Small intestine (tissue), 7 donors: ENCODE measurements around the gene SNX12. TPM values are rescaled to one million over a fixed set of nuclear protein-coding genes. Genes with fewer than 3 reads are reported as not detected.

Experiments
- DNase-seq, 2 donors: peaks; one replicate each; pipeline versions ENCODE4 v3.0.0 to v3.0.0-alpha.2; 2013
- FAIRE-seq: peaks from 2 replicates; lab custom pipeline; 2012; peaks lifted over from hg19 to GRCh38; lab: Jason Lieb, UNC
- H3K27ac ChIP-seq, 3 donors: one replicate each; pipeline ENCODE4 v1.5.1; 2013; ENCODE audit warnings: low read length in 2 of 3, mild to moderate bottlenecking in 2 of 3, control low read depth in 1 of 3, inconsistent platforms in 1 of 3, low read depth in 1 of 3, moderate library complexity in 1 of 3
- H3K27me3 ChIP-seq, 3 donors: one replicate each; pipeline ENCODE4 v1.6.1; 2013; ENCODE audit warnings: low read length in 3 of 3, inconsistent platforms in 1 of 3; ENCODE audit not compliant: control insufficient read depth in 3 of 3, insufficient read depth in 3 of 3
- H3K36me3 ChIP-seq, 3 donors: one replicate each; pipeline ENCODE4 v1.6.1; 2013; ENCODE audit warnings: low read length in 3 of 3, inconsistent platforms in 1 of 3, low read depth in 1 of 3, mild to moderate bottlenecking in 1 of 3, moderate library complexity in 1 of 3; ENCODE audit not compliant: control insufficient read depth in 3 of 3, insufficient read depth in 2 of 3
- H3K4me1 ChIP-seq, 3 donors: one replicate each; pipeline ENCODE4 v1.6.1; 2013; ENCODE audit warnings: low read length in 2 of 3, inconsistent platforms in 1 of 3, low read depth in 1 of 3, mild to moderate bottlenecking in 1 of 3, moderate library complexity in 1 of 3; ENCODE audit not compliant: control insufficient read depth in 3 of 3, insufficient read depth in 2 of 3
- H3K4me3 ChIP-seq, 3 donors: one replicate each; pipeline ENCODE4 v1.5.1; 2013; ENCODE audit warnings: low read length in 3 of 3, control low read depth in 1 of 3, inconsistent platforms in 1 of 3, low read depth in 1 of 3, mild to moderate bottlenecking in 1 of 3, moderate library complexity in 1 of 3
- H3K9me3 ChIP-seq, 2 donors: one replicate each; pipeline ENCODE4 v1.6.1; 2013; ENCODE audit warnings: low read depth in 1 of 2, low read length in 1 of 2; ENCODE audit not compliant: control insufficient read depth in 2 of 2, insufficient read depth in 1 of 2
- WGBS, 3 donors: extraction: QIAGEN DNeasy Blood & Tissue Kit; methylation state at CpG; one replicate each; pipeline ENCODE4 v1.1.7; 2013; 5-methylcytosine and 5-hydroxymethylcytosine counted together
- polyA plus RNA-seq, 4 donors: library from polyadenylated mRNA; stranded (reverse) in 3 of 4; unstranded in 1 of 4; fragments of 200-250 nt in 3 of 4; fragments of 120-200 nt in 1 of 4; gene quantifications; one replicate each; pipeline versions ENCODE4 v1.2.1 to v1.2.3, GENCODE V29; 2013
- donor health status: healthy with polysubstance abuse.
- donor health status: control.
- donor health status: control.
- donor health status: Bipolar disorder and iron deficiency.
- donor health status: healthy.

SNX12 gene
- polyA plus RNA-seq, 4 donors = 40.9 to 64.8 (median 55.5) TPM

- Histone ChIP-seq H3K4me1 (peaks cover 0 to 3% (median 0%) of the 10 kb centered on the region in 3 donors), H3K27me3 (no peaks in the 10 kb centered on the region), H3K4me3 (no peak overlapping the region), H3K9me3 (no peaks in the 10 kb centered on the region), H3K36me3 (no peaks in the 10 kb centered on the region), H3K27ac (no peak overlapping the region)
- no peak for DNase-seq
- 74 to 82% (median 78%) methylated on average over 4 of the region's 4 CpGs for WGBS, 3 donors
- FAIRE-seq = no peak
Measured at GRCh38 chrX:71082822-71083221, 14.7 kb upstream of the SNX12 start.

- Histone ChIP-seq H3K9me3 (no peaks in the 10 kb centered on the region), H3K27ac (no peak overlapping the region), H3K4me3 (no peak overlapping the region), H3K27me3 (no peaks in the 10 kb centered on the region), H3K36me3 (no peaks in the 10 kb centered on the region), H3K4me1 (peaks cover 0 to 3% (median 0%) of the 10 kb centered on the region in 3 donors)
- DNase-seq (no peak), FAIRE-seq (no peak)
- WGBS, 3 donors = 78 to 89% (median 81%) methylated on average over 5 of the region's 5 CpGs
Measured at GRCh38 chrX:71082124-71082647, 14.1 kb upstream of the SNX12 start.

- 22 to 42% (median 31%) methylated on average over 3 of the region's 3 CpGs for WGBS, 3 donors
- H3K9me3 ChIP-seq = no peaks in the 10 kb centered on the region
- no peak for FAIRE-seq
- no peak overlapping the region for H3K4me3 ChIP-seq
- DNase-seq = peak; percentile 25 to 59
- peaks cover 0 to 3% (median 0%) of the 10 kb centered on the region in 3 donors for H3K4me1 ChIP-seq
- no peaks in the 10 kb centered on the region for H3K36me3 ChIP-seq
- no peak overlapping the region for H3K27ac ChIP-seq
- no peaks in the 10 kb centered on the region for H3K27me3 ChIP-seq
Measured at GRCh38 chrX:71081330-71082123, 13.4 kb upstream of the SNX12 start.

GRCh38 chrX:71070531-71070930 lies 2.4 kb upstream of the SNX12 start:
- FAIRE-seq (no peak), DNase-seq (no peak)
- no peak overlapping the region for H3K4me3 ChIP-seq
- no peak overlapping the region for H3K27ac ChIP-seq
- no peaks in the 10 kb centered on the region for H3K36me3 ChIP-seq
- no peaks in the 10 kb centered on the region for H3K4me1 ChIP-seq
- no peaks in the 10 kb centered on the region for H3K9me3 ChIP-seq
- H3K27me3 ChIP-seq = peaks cover 0 to 2% (median 0%) of the 10 kb centered on the region in 3 donors
- 64 to 77% (median 68%) methylated on average over 5 of the region's 5 CpGs for WGBS, 3 donors

- Histone ChIP-seq H3K9me3 (no peaks in the 10 kb centered on the region), H3K27me3 (no peaks in the 10 kb centered on the region), H3K4me1 (no peaks in the 10 kb centered on the region), H3K36me3 (peaks cover 0 to 3% (median 0%) of the 10 kb centered on the region in 3 donors), H3K4me3 (peak overlapping the region; percentile 39 to 75 (median 63)), H3K27ac (peak overlapping the region; percentile 82 to 93 (median 88))
- DNase-seq = no peak
- 0 to 41% (median 6%) methylated on average over 10 of the region's 10 CpGs for WGBS, 3 donors
- FAIRE-seq = no peak
Measured at GRCh38 chrX:71067712-71068043, 456 bp downstream of the SNX12 start.

- Histone ChIP-seq H3K36me3 (peaks cover 0 to 5% (median 0%) of the 10 kb centered on the region in 3 donors), H3K9me3 (no peaks in the 10 kb centered on the region), H3K27me3 (no peaks in the 10 kb centered on the region), H3K4me1 (no peaks in the 10 kb centered on the region), H3K27ac (peak overlapping the region; percentile 82 to 93 (median 88)), H3K4me3 (peak overlapping the region in 2 of 3 donors; percentile 63 to 75)
- WGBS, 3 donors = 7 to 21% (median 8%) methylated on average over 2 of the region's 2 CpGs
- FAIRE-seq (no peak), DNase-seq (peak; percentile 52 to 56)
Measured at GRCh38 chrX:71067089-71067488, 1.0 kb downstream of the SNX12 start.

- Histone ChIP-seq H3K4me3 (no peak overlapping the region), H3K36me3 (peaks cover 0 to 21% (median 2%) of the 10 kb centered on the region in 3 donors), H3K27me3 (no peaks in the 10 kb centered on the region), H3K27ac (no peak overlapping the region), H3K9me3 (no peaks in the 10 kb centered on the region), H3K4me1 (no peaks in the 10 kb centered on the region)
- DNase-seq (no peak), FAIRE-seq (no peak)
Measured at GRCh38 chrX:71060127-71060526, 8.0 kb downstream of the SNX12 start.

- WGBS, 3 donors = 56 to 86% (median 83%) methylated on average over 2 to 3 of the region's 3 CpGs
- Histone ChIP-seq H3K4me1 (no peaks in the 10 kb centered on the region), H3K27me3 (no peaks in the 10 kb centered on the region), H3K36me3 (peaks cover 0 to 19% (median 2%) of the 10 kb centered on the region in 3 donors), H3K4me3 (no peak overlapping the region), H3K27ac (no peak overlapping the region), H3K9me3 (no peaks in the 10 kb centered on the region)
- no peak for DNase-seq
- no peak for FAIRE-seq
Measured at GRCh38 chrX:71057848-71058530, 10.1 kb downstream of the SNX12 start.
